GM06990 (cell line): ENCODE measurements around the gene TENM4.

Experiments used
- DNase-seq: peaks from one replicate; pipeline ENCODE4 v3.0.0-alpha.2; 2011; ENCODE audit not compliant: insufficient read length; ENCODE audit errors: extremely low read depth
- H3K27me3 ChIP-seq: replicated peaks from 2 replicates; pipeline ENCODE4 v1.6.0; 2011; ENCODE audit warnings: low read length; ENCODE audit not compliant: control insufficient read depth, insufficient read depth
- H3K36me3 ChIP-seq: 2 replicates; pipeline ENCODE4 v1.5.1; 2011; ENCODE audit warnings: low read length; ENCODE audit not compliant: control insufficient read depth, insufficient read depth
- H3K4me3 ChIP-seq: replicated peaks from 2 replicates; pipeline ENCODE4 v1.5.1; 2011; ENCODE audit warnings: low read depth, mild to moderate bottlenecking, control low read depth, low read length
- CTCF ChIP-seq: IDR thresholded peaks from 2 replicates; pipeline ENCODE4 v1.5.1; 2011; ENCODE audit warnings: low read length, control low read depth, mild to moderate bottlenecking, inconsistent platforms; ENCODE audit not compliant: insufficient read depth, poor library complexity, severe bottlenecking

The TENM4 gene

GRCh38 chr11:78797559-78797958 lies 643.3 kb downstream of the TENM4 start:
- no peak for DNase-seq
- Histone ChIP-seq H3K4me3 (no peak overlapping the region), H3K36me3 (no peaks in the 10 kb centered on the region), H3K27me3 (no peaks in the 10 kb centered on the region)
- TF ChIP-seq CTCF: no peak

GRCh38 chr11:78796956-78797355 lies 643.9 kb downstream of the TENM4 start:
- H3K27me3 ChIP-seq: no peaks in the 10 kb centered on the region
- no peak for TF ChIP-seq CTCF
- no peak for DNase-seq
- no peaks in the 10 kb centered on the region for H3K36me3 ChIP-seq
- no peak overlapping the region for H3K4me3 ChIP-seq

- Histone ChIP-seq H3K4me3 (no peak overlapping the region), H3K27me3 (no peaks in the 10 kb centered on the region), H3K36me3 (no peaks in the 10 kb centered on the region)
- no peak for TF ChIP-seq CTCF
- no peak for DNase-seq
Measured at GRCh38 chr11:78795621-78796261, 645.1 kb downstream of the TENM4 start.

DNA sequence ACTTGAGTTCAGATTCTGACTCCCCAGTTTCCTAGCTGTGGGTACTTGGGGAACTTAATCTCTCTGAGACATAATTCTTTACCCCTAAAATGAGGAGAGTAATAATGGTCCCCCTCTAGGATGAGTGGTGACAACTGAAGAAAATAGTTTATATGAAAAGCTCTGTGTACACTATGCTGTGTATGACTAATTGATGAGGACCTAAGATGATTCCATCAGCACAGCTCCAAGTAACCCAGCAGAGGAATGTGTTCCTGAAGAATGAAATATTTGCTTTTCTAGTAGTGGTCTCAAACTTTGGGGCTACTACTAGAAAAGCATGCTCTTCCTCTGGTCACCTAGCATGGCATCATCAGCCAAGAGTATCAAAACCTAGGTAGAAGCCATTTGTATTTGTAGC lies 648.9 kb downstream of the TENM4 start:
- no peak for TF ChIP-seq CTCF
- H3K4me3 ChIP-seq: no peak overlapping the region
- H3K36me3 ChIP-seq: no peaks in the 10 kb centered on the region
- no peak for DNase-seq
- H3K27me3 ChIP-seq: no peaks in the 10 kb centered on the region; the same call in 1 of the 2 replicates

- TF ChIP-seq CTCF: no peak
- no peak overlapping the region for H3K4me3 ChIP-seq
- H3K27me3 ChIP-seq: no peaks in the 10 kb centered on the region; the same call in 1 of the 2 replicates
- H3K36me3 ChIP-seq: no peaks in the 10 kb centered on the region
- no peak for DNase-seq
Measured at GRCh38 chr11:78791254-78791653, 649.6 kb downstream of the TENM4 start.

DNA sequence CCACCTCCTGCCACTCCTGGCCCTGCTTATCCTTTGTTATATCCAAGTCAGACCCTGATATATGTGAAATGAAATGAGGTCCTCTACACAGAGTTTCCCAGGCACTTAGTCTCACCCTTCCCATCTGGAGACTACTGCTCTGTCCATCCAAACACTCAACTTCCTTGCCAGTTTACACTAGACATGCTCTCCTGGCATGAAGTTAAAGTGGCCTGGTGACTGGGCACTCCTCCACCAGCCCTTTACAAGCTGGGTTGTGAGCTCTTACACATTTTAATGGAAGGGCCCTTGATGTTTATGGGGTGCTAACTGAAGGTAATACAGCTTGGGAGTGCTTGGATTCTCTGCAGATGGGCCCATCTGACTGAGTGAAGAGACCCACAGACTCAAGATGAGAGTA lies 650.0 kb downstream of the TENM4 start:
- H3K27me3 ChIP-seq: no peaks in the 10 kb centered on the region; the same call in 1 of the 2 replicates
- DNase-seq: no peak

More for the DNA sequence above, 650.0 kb downstream of the TENM4 start:
- TF ChIP-seq CTCF: no peak
- H3K36me3 ChIP-seq: no peaks in the 10 kb centered on the region
- H3K4me3 ChIP-seq: no peak overlapping the region
